Pulmonary artery endothelial cell (primary cell): ENCODE measurements around the gene OR13J1. TPM values are rescaled to one million over a fixed set of nuclear protein-coding genes. Genes with fewer than 3 reads are reported as not detected.
"Not testable (repeated sequence)": the region's sequence is repeated elsewhere in the genome, so short reads cannot be mapped to it uniquely, and the experiment has no call there.

Source experiments
- DNase-seq: peaks from one replicate; pipeline ENCODE4 v3.0.0-alpha.2; 2011; ENCODE audit warnings: low read depth, low spot score
- total RNA-seq: library from RNA; depleted of rRNA; stranded (reverse); fragments of >200 nt; gene quantifications from 2 replicates; pipeline ENCODE4 v1.2.3, GENCODE V29; 2014

Gene OR13J1
- total RNA-seq, 1 donor from 2014 or later: not detected

GRCh38 chr9:35905051-35905781, 35.0 kb upstream of the OR13J1 start:
- no peak for DNase-seq

- no peak for DNase-seq
Observed at GRCh38 chr9:35904338-35904737, 34.1 kb upstream of the OR13J1 start.

- no peak for DNase-seq
Observed at GRCh38 chr9:35903049-35903448, 32.8 kb upstream of the OR13J1 start.

- DNase-seq: no peak
Observed at GRCh38 chr9:35899021-35899420, 28.8 kb upstream of the OR13J1 start.

GRCh38 chr9:35898337-35898736, 28.1 kb upstream of the OR13J1 start:
- DNase-seq: no peak

GRCh38 chr9:35897376-35898099, 27.3 kb upstream of the OR13J1 start:
- DNase-seq: not testable (repeated sequence)

- DNase-seq: no peak
Observed at GRCh38 chr9:35896570-35896969, 26.4 kb upstream of the OR13J1 start.

- no peak for DNase-seq
Observed at GRCh38 chr9:35892051-35892450, 21.9 kb upstream of the OR13J1 start.

GRCh38 chr9:35891646-35892045, 21.4 kb upstream of the OR13J1 start:
- no peak for DNase-seq

GRCh38 chr9:35884908-35885307, 14.7 kb upstream of the OR13J1 start:
- not testable (repeated sequence) for DNase-seq

GRCh38 chr9:35882996-35883395, 12.8 kb upstream of the OR13J1 start:
- DNase-seq: no peak

GRCh38 chr9:35882263-35882848, 12.2 kb upstream of the OR13J1 start:
- DNase-seq: peak; percentile 37

GRCh38 chr9:35872505-35872904, 2.3 kb upstream of the OR13J1 start:
- DNase-seq: no peak

GRCh38 chr9:35871545-35871944, 1.3 kb upstream of the OR13J1 start:
- no peak for DNase-seq

- DNase-seq: no peak
Observed at GRCh38 chr9:35869621-35870216, 482 bp downstream of the OR13J1 start.

GRCh38 chr9:35868933-35869332, 1.3 kb downstream of the OR13J1 start:
- no peak for DNase-seq

- no peak for DNase-seq
Observed at GRCh38 chr9:35867538-35867937, 2.7 kb downstream of the OR13J1 start.

GRCh38 chr9:35864695-35865255, 5.4 kb downstream of the OR13J1 start:
- DNase-seq: no peak

GRCh38 chr9:35863583-35863982, 6.6 kb downstream of the OR13J1 start:
- DNase-seq: no peak

GRCh38 chr9:35862328-35862727, 7.9 kb downstream of the OR13J1 start:
- no peak for DNase-seq

- no peak for DNase-seq
Observed at GRCh38 chr9:35861161-35861897, 8.9 kb downstream of the OR13J1 start.
